ENCODE results near the gene SHB. TPM values are rescaled to one million over a fixed set of nuclear protein-coding genes. Genes with fewer than 3 reads are reported as not detected.
A peak's percentile ranks its signal among the peaks of the same experiment; 100 is the strongest.

SHB gene
- total RNA-seq, 2 experiments from 2014 or later: 0.41 to 1.0 TPM

- H3K4me1 ChIP-seq (ENCODE audit: insufficient read depth, low read length, poor library complexity, severe bottlenecking): peaks cover 22% of the 10 kb centered on the region
- CTCF ChIA-PET (ENCODE audit: unreplicated experiment): no interaction called here
- intact Hi-C loops (cut with micrococcal nuclease; ENCODE audit: unreplicated experiment): no loop called here
- H3K79me2 ChIP-seq (ENCODE audit: insufficient read depth, low read depth, low read length): peaks cover 18% of the 10 kb centered on the region; the same call in 1 of the 2 replicates
- H3K36me3 ChIP-seq (ENCODE audit: insufficient read depth, low read length): no peaks in the 10 kb centered on the region
- POLR2A ChIA-PET: no interaction called here
- no peaks in the 10 kb centered on the region for H3K9me3 ChIP-seq (ENCODE audit: low read length)
- H3K9me2 ChIP-seq (ENCODE audit: insufficient read depth, low read length): no peaks in the 10 kb centered on the region
- H2AFZ ChIP-seq (ENCODE audit: low read length): no peak overlapping the region
- no TSS peak for BruUV-seq (replicated peaks)
- no peak overlapping the region for H3K27ac ChIP-seq (ENCODE audit: low read depth, low read length, poor library complexity, severe bottlenecking)
- no peak for DNase-seq (ENCODE audit: low spot score)
- H3K4me2 ChIP-seq (ENCODE audit: low read length): no peak overlapping the region
- peaks cover 12% of the 10 kb centered on the region; the same call in 1 of the 2 replicates for H4K20me1 ChIP-seq (ENCODE audit: insufficient read depth, low read length)
- no peak for TF ChIP-seq EZH2phosphoT487 (IDR thresholded peaks at IDR 0.05; ENCODE audit: borderline replicate concordance, low read depth, low read length)
- TF ChIP-seq, protein P1, sequence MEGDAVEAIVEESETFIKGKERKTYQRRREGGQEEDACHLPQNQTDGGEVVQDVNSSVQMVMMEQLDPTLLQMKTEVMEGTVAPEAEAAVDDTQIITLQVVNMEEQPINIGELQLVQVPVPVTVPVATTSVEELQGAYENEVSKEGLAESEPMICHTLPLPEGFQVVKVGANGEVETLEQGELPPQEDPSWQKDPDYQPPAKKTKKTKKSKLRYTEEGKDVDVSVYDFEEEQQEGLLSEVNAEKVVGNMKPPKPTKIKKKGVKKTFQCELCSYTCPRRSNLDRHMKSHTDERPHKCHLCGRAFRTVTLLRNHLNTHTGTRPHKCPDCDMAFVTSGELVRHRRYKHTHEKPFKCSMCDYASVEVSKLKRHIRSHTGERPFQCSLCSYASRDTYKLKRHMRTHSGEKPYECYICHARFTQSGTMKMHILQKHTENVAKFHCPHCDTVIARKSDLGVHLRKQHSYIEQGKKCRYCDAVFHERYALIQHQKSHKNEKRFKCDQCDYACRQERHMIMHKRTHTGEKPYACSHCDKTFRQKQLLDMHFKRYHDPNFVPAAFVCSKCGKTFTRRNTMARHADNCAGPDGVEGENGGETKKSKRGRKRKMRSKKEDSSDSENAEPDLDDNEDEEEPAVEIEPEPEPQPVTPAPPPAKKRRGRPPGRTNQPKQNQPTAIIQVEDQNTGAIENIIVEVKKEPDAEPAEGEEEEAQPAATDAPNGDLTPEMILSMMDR (conservative IDR thresholded peaks at IDR 0.05; ENCODE audit: low read length): no peak
- H3K4me3 ChIP-seq (ENCODE audit: low read depth, low read length, poor library complexity, severe bottlenecking): no peak overlapping the region
Observed at GRCh38 chr9:37906312-37907239, 162.5 kb downstream of the SHB start.

DNA sequence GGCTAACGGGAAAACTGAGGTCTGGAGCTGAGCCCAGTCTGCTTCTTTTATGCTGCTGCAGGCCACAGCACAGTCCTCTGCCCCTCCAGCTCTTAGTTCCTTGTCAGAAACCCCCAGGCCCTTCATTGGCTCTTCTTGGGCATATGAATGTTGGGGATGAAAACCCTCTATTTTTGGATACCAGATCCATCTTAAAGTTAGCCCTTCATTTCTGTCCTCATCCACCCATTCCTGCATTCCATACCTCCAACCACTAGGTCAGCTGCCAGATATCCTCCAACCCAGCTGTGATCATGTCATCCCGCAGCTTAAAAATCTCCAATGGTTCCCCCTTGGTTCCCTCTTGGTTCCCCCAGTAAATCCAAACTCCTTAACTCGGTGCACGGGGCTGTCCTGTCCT is 163.3 kb downstream of the SHB start:
- no TSS peak for BruUV-seq (replicated peaks)
- DNase-seq (ENCODE audit: low spot score): no peak
- TF ChIP-seq EZH2phosphoT487 (IDR thresholded peaks at IDR 0.05; ENCODE audit: borderline replicate concordance, low read depth, low read length): no peak
- TF ChIP-seq, protein P1 (conservative IDR thresholded peaks at IDR 0.05; ENCODE audit: low read length): no peak
- Histone ChIP-seq H3K79me2 (ENCODE audit: insufficient read depth, low read depth, low read length) (peaks cover 23% of the 10 kb centered on the region; the same call in 1 of the 2 replicates), H3K36me3 (ENCODE audit: insufficient read depth, low read length) (peaks cover 1% of the 10 kb centered on the region; the same call in 1 of the 2 replicates), H3K9me3 (ENCODE audit: low read length) (no peaks in the 10 kb centered on the region), H3K4me1 (ENCODE audit: insufficient read depth, low read length, poor library complexity, severe bottlenecking) (peaks cover 24% of the 10 kb centered on the region), H3K27ac (ENCODE audit: low read depth, low read length, poor library complexity, severe bottlenecking) (no peak overlapping the region), H4K20me1 (ENCODE audit: insufficient read depth, low read length) (peaks cover 14% of the 10 kb centered on the region; the same call in 1 of the 2 replicates), H3K9me2 (ENCODE audit: insufficient read depth, low read length) (no peaks in the 10 kb centered on the region), H3K4me2 (ENCODE audit: low read length) (no peak overlapping the region), H2AFZ (ENCODE audit: low read length) (no peak overlapping the region), H3K4me3 (ENCODE audit: low read depth, low read length, poor library complexity, severe bottlenecking) (no peak overlapping the region)
- intact Hi-C loops (cut with micrococcal nuclease; ENCODE audit: unreplicated experiment): no loop called here
- ChIA-PET CTCF (ENCODE audit: unreplicated experiment) (no interaction called here), POLR2A (no interaction called here)

DNA sequence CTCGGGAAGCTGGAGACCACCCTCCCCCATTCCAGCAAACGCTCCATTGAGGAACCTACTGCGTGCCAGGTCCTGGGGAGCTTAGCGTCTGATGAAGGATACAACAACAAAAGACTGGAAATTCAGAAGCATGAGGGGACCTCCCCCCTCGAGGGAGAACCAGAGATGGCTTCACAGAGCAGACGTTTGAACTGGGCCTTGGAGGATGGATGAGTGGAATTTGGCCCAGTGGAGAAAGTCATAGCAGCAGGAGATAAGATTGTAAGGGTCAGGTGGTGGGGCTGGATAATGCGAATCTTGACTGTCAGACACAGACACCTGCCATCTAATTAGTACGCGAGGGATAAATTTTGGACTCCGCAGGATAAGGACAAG is 163.9 kb downstream of the SHB start:
- POLR2A ChIA-PET: no interaction called here
- H3K4me2 ChIP-seq (ENCODE audit: low read length): peak overlapping the region; percentile 74; the same call in 1 of the 2 replicates
- TF ChIP-seq, protein P1 (conservative IDR thresholded peaks at IDR 0.05; ENCODE audit: low read length): no peak
- H4K20me1 ChIP-seq (ENCODE audit: insufficient read depth, low read length): peaks cover 14% of the 10 kb centered on the region; the same call in 1 of the 2 replicates
- intact Hi-C loops (cut with micrococcal nuclease; ENCODE audit: unreplicated experiment): no loop called here
- no peaks in the 10 kb centered on the region for H3K9me2 ChIP-seq (ENCODE audit: insufficient read depth, low read length)
- no TSS peak for BruUV-seq (replicated peaks)
- peaks cover 24% of the 10 kb centered on the region for H3K4me1 ChIP-seq (ENCODE audit: insufficient read depth, low read length, poor library complexity, severe bottlenecking)
- no peak overlapping the region for H2AFZ ChIP-seq (ENCODE audit: low read length)
- H3K27ac ChIP-seq (ENCODE audit: low read depth, low read length, poor library complexity, severe bottlenecking): no peak overlapping the region
- H3K36me3 ChIP-seq (ENCODE audit: insufficient read depth, low read length): peaks cover 8% of the 10 kb centered on the region; the same call in 1 of the 2 replicates
- no peak for DNase-seq (ENCODE audit: low spot score)
- no peak overlapping the region for H3K4me3 ChIP-seq (ENCODE audit: low read depth, low read length, poor library complexity, severe bottlenecking)
- CTCF ChIA-PET (ENCODE audit: unreplicated experiment): no interaction called here
- peaks cover 23% of the 10 kb centered on the region; the same call in 1 of the 2 replicates for H3K79me2 ChIP-seq (ENCODE audit: insufficient read depth, low read depth, low read length)
- H3K9me3 ChIP-seq (ENCODE audit: low read length): no peaks in the 10 kb centered on the region
